ENCODE measurements around the gene KDM8. TPM values are rescaled to one million over a fixed set of nuclear protein-coding genes. Genes with fewer than 3 reads are reported as not detected.

Gene KDM8
- total and polyA plus RNA-seq, 9 of the 15 experiments (the other 6 are each of a cell fraction or from before 2014, with no cell fraction given), result 0.61 to 9.1 (median 5.4) TPM

- TF ChIP-seq ZBTB5 (IDR thresholded peaks at IDR 0.05) (no peak), USF2 (CRISPR knock-in tag; IDR thresholded peaks at IDR 0.05) (peak; percentile 74), SOX6 (IDR thresholded peaks at IDR 0.05) (peak; percentile 87), NCOA2 (IDR thresholded peaks at IDR 0.05; ENCODE audit: partially characterized antibody in 2 of 2) (no peak), SPI1 (IDR thresholded peaks at IDR 0.05; ENCODE audit: borderline replicate concordance, low read depth, low read length) (0 out of 2 replicates have a peak, but pooled peaks have one; percentile 3), ETV5 (CRISPR knock-in tag; IDR thresholded peaks at IDR 0.05; ENCODE audit: low read depth) (peak; percentile 75; the same call in 1 of the 2 replicates), SRSF9 (IDR thresholded peaks at IDR 0.05; ENCODE audit: borderline replicate concordance, low read depth, low read length) (no peak), DDX20 (tag; IDR thresholded peaks at IDR 0.05; ENCODE audit: low read depth) (no peak), BRF1 (IDR thresholded peaks at IDR 0.05; ENCODE audit: borderline replicate concordance, extremely low read depth, insufficient read length) (no peak), EP300 (IDR thresholded peaks at IDR 0.05; ENCODE audit: low read length) (peak; percentile 69), ZNF639 (CRISPR knock-in tag; conservative IDR thresholded peaks at IDR 0.05 in 1 of 2, IDR thresholded peaks at IDR 0.05 in 1 of 2) (no peak), HMG20B (CRISPR knock-in tag; IDR thresholded peaks at IDR 0.05) (no peak), RBM39 (optimal IDR thresholded peaks at IDR 0.05; ENCODE audit: low read depth, low read length) (peak; percentile 28), GTF2B (IDR thresholded peaks at IDR 0.05; ENCODE audit: extremely low read depth, insufficient read length) (no peak), ZNF707 (CRISPR knock-in tag; conservative IDR thresholded peaks at IDR 0.05) (no peak), EWSR1 (IDR thresholded peaks at IDR 0.05; ENCODE audit: borderline replicate concordance, low read depth, partially characterized antibody) (no peak), XRCC3 (IDR thresholded peaks at IDR 0.05) (no peak), SIX5 (IDR thresholded peaks at IDR 0.05; ENCODE audit: borderline replicate concordance in 1 of 2, insufficient read depth in 1 of 2, low read depth in 1 of 2, low read length in 2 of 2) (no peak), ZNF224 (CRISPR knock-in tag; IDR thresholded peaks at IDR 0.05) (no peak), RBM25 (IDR thresholded peaks at IDR 0.05; ENCODE audit: low read depth, low read length, severe bottlenecking) (no peak), NBN (IDR thresholded peaks at IDR 0.05; ENCODE audit: low read depth) (peak; percentile 84; the same call in 1 of the 2 replicates), ZNF57 (CRISPR knock-in tag; IDR thresholded peaks at IDR 0.05) (no peak), CXXC5 (CRISPR knock-in tag; IDR thresholded peaks at IDR 0.05) (peak; percentile 91)
Measured at GRCh38 chr16:27235055-27235937, 32.0 kb downstream of the KDM8 start (continued).

All from K562 (cell line).